Brain microvascular endothelial cell (primary cell): ENCODE measurements around the gene FARS2.

Experiments
- DNase-seq: peaks from one replicate; pipeline ENCODE4 v3.0.0-alpha.2; 2020
- H3K27ac ChIP-seq: fragments of 250-450 bp; sonication (Bioruptor Pico); 2 replicates; pipeline ENCODE4 v1.5.1; 2020; ENCODE audit warnings: mild to moderate bottlenecking, moderate library complexity
- H3K27me3 ChIP-seq: fragments of 250-450 bp; sonication (Bioruptor Pico); replicated peaks from 2 replicates; pipeline ENCODE4 v1.5.1; 2020; ENCODE audit warnings: mild to moderate bottlenecking
- H3K36me3 ChIP-seq: fragments of 250-450 bp; sonication (Bioruptor Pico); replicated peaks from 2 replicates; pipeline ENCODE4 v1.5.1; 2020; ENCODE audit warnings: mild to moderate bottlenecking
- H3K4me3 ChIP-seq: 2 replicates; pipeline ENCODE4 v1.5.1; 2011; ENCODE audit warnings: low read depth, mild to moderate bottlenecking, control low read depth, low read length, moderate library complexity
- in situ Hi-C: cut with HindIII; loops from 2 replicates; pipeline ENCODE4 v1.10.0; 2017; ENCODE audit warnings: low sequenced_read_pairs, low pct_ligation_motif_present
- TF ChIP-seq, protein P1 (sequence below): IDR thresholded peaks from 2 replicates; pipeline ENCODE4 v1.5.1; 2011; ENCODE audit warnings: low read depth, mild to moderate bottlenecking, moderate library complexity, low read length, control low read depth, inconsistent platforms; ENCODE audit errors: missing control alignments

Gene FARS2

DNA sequence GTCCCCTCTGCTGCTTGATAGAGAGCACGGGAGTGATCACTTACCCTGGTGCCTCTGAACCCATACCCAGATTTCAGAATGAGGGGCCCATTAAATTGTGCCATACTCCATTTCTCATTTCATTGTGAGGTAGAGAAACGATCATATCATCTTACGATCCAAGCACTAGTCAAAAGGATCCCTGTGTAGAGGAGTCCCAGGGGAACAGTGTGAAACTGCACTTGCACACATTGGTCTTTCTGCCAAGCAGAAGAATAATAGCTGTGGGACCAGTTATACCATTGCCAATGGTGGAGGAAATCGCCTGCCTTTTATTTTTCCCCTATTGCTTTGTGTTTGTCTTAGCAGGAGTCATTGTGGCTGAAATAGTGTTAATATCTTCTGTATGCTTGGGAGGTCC lies 161.9 kb downstream of the FARS2 start:
- no peak for DNase-seq
- TF ChIP-seq, protein P1, sequence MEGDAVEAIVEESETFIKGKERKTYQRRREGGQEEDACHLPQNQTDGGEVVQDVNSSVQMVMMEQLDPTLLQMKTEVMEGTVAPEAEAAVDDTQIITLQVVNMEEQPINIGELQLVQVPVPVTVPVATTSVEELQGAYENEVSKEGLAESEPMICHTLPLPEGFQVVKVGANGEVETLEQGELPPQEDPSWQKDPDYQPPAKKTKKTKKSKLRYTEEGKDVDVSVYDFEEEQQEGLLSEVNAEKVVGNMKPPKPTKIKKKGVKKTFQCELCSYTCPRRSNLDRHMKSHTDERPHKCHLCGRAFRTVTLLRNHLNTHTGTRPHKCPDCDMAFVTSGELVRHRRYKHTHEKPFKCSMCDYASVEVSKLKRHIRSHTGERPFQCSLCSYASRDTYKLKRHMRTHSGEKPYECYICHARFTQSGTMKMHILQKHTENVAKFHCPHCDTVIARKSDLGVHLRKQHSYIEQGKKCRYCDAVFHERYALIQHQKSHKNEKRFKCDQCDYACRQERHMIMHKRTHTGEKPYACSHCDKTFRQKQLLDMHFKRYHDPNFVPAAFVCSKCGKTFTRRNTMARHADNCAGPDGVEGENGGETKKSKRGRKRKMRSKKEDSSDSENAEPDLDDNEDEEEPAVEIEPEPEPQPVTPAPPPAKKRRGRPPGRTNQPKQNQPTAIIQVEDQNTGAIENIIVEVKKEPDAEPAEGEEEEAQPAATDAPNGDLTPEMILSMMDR = no peak
- in situ Hi-C loops = no loop called here
- Histone ChIP-seq H3K36me3 (no peaks in the 10 kb centered on the region), H3K27ac (no peak overlapping the region), H3K4me3 (no peak overlapping the region), H3K27me3 (no peaks in the 10 kb centered on the region)

DNA sequence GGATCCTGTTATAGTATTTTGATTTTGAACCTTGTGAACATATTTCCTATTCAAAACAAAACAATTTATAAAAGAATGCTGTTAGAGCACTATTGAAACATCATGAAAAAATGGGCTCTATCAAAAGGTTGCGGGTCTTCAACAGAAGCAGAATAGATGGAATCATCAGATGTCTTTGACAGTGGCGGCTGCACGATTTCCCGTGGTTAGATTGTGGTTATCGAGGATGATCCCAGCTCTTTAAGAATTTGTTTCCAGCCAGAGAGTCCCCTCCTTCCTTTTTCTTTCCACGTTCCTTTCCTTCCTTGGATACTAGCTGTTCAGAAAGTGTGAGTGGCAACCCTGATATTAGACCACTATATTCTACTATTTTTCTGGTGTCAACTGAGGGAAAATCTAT lies 163.4 kb downstream of the FARS2 start:
- TF ChIP-seq, protein P1 = no peak
- no peak overlapping the region for H3K4me3 ChIP-seq
- H3K27me3 ChIP-seq = no peaks in the 10 kb centered on the region
- DNase-seq = no peak
- no peak overlapping the region for H3K27ac ChIP-seq
- in situ Hi-C loops = no loop called here
- H3K36me3 ChIP-seq = no peaks in the 10 kb centered on the region

DNA sequence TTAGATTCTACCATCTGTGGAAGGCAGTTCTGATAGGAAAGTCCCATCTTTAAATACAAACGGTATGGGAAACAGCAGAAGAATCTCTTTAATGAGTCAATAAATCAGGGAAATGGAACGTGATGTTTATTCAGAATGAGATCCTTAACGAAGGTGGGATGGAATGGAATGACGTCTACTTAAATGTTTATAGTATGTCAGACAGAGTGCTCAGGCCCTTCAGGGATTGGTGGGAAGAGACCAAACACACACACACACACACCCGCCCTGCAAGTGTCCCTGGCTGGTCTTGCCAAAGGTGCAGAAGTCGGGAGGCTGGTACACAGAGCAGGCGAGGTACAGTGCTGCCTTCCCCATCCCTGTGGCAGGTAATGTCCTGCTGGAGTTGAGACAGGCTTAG lies 164.0 kb downstream of the FARS2 start:
- DNase-seq = no peak
- TF ChIP-seq, protein P1 = no peak
- Histone ChIP-seq H3K36me3 (no peaks in the 10 kb centered on the region), H3K27ac (no peak overlapping the region), H3K4me3 (no peak overlapping the region), H3K27me3 (no peaks in the 10 kb centered on the region)
- in situ Hi-C loops = no loop called here

DNA sequence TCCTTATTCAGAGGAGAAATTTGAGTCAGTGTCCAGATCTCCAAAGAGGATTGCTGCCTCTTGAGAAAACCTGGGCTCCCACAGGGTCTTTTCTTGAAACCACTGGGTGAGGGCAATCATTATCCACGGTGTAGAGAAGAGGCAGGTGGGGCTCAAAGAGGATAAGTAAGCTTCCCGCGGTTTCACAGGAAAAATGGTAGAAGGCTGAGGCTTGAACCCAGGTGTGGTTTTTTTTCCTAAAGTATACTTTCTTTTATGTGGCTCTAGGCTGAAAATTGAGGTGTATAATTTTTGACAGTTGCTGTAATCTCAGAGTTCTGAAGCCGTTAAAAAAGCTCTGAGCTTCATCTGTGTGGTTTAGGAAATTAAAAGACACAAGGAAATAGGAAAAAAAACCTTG lies 164.5 kb downstream of the FARS2 start:
- Histone ChIP-seq H3K27ac (no peak overlapping the region), H3K4me3 (no peak overlapping the region), H3K27me3 (no peaks in the 10 kb centered on the region), H3K36me3 (no peaks in the 10 kb centered on the region)
- TF ChIP-seq, protein P1 = no peak
- in situ Hi-C loops = no loop called here
- DNase-seq = no peak

DNA sequence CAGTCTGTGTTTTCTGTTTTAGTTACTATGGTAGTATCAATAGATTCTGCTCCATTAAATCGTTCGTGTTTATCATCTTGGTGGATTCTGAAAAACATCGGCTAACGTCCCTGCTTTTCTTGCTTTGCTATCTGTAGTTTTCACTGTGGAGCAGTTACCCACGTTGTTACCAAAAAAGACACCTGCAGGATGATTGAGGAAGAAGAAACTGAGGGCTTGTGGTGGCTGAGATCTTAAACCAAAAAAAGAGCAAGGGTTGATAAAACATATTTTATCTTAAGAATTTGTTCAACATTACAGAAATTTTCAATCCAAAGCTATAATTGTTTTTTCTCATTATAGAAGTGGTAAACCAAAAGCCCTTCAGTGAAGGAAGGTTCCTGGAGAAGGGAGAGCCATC lies 166.3 kb downstream of the FARS2 start:
- no peak overlapping the region for H3K4me3 ChIP-seq
- in situ Hi-C loops = no loop called here
- no peaks in the 10 kb centered on the region for H3K36me3 ChIP-seq
- TF ChIP-seq, protein P1 = no peak
- no peak overlapping the region for H3K27ac ChIP-seq
- no peak for DNase-seq
- no peaks in the 10 kb centered on the region for H3K27me3 ChIP-seq

DNA sequence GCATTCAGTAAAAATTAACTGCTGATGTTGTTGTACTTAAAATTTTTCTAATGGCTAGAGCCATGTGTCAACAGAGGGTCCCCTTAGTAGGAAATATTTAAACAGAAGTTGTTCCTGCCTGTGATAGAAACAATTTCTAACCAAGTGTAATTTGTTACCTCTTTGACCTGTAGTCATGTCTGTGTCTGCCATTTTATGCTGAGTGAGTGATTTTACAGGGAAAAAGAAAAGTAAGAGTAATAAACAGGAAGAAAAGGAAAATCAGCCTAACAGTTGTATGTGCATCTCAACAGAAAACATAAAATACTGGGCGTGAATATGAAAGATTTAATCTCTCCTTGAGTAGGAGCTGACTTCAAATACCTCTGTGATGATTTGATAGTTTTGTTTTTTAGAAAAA lies 172.0 kb downstream of the FARS2 start:
- Histone ChIP-seq H3K27me3 (no peaks in the 10 kb centered on the region), H3K27ac (no peak overlapping the region), H3K36me3 (no peaks in the 10 kb centered on the region), H3K4me3 (no peak overlapping the region)
- in situ Hi-C loops = no loop called here
- no peak for DNase-seq
- TF ChIP-seq, protein P1 = no peak
